AG10803 (cell line): ENCODE results near the gene ATP1B1.

Source experiments
- DNase-seq: peaks from one replicate; pipeline ENCODE4 v3.0.0; 2010; ENCODE audit warnings: low read depth
- H3K4me3 ChIP-seq: 2 replicates; pipeline ENCODE4 v1.5.1; 2011; ENCODE audit warnings: mild to moderate bottlenecking, low read length, control low read depth
- TF ChIP-seq, protein P1 (sequence below): conservative IDR thresholded peaks from 2 replicates; pipeline ENCODE4 v1.5.1; 2011; ENCODE audit warnings: mild to moderate bottlenecking, low read length, control low read depth, inconsistent platforms

The ATP1B1 gene

DNA sequence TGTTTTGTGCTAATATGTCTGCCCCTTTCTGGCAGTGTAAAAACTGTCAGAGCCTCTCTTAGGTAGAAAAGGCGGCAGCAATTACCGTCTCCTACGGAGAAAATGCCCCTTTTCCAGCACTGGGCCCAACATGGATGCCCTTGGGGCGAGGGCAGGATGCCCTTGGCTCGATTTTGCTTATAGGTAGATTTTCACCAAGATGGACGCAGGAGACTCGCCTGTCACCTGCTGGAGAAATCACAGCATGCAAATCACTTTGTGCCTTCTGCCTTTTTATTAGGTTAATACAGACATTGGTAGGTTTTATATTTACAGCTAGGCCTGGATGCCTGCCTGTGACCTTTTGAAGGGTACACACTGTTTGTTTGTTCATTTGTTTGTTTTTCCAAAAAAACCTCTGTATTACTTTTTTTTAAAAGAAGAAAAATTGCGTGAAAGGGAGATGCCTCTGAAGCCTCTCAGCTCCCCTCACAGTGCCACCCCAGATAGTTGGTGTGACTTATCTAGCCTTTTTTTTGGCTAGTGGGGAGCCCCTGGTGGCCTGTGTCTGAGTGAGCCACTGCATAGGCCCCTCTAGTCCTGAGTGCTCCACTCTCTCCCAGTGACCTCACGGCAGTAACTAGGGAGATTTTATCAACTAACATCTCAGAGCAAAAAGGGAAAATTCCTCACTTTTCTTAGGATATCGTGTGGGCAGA is 2.5 kb downstream of the ATP1B1 start:
- TF ChIP-seq, protein P1, sequence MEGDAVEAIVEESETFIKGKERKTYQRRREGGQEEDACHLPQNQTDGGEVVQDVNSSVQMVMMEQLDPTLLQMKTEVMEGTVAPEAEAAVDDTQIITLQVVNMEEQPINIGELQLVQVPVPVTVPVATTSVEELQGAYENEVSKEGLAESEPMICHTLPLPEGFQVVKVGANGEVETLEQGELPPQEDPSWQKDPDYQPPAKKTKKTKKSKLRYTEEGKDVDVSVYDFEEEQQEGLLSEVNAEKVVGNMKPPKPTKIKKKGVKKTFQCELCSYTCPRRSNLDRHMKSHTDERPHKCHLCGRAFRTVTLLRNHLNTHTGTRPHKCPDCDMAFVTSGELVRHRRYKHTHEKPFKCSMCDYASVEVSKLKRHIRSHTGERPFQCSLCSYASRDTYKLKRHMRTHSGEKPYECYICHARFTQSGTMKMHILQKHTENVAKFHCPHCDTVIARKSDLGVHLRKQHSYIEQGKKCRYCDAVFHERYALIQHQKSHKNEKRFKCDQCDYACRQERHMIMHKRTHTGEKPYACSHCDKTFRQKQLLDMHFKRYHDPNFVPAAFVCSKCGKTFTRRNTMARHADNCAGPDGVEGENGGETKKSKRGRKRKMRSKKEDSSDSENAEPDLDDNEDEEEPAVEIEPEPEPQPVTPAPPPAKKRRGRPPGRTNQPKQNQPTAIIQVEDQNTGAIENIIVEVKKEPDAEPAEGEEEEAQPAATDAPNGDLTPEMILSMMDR, result peak; percentile 19; the same call in 1 of the 2 replicates
- H3K4me3 ChIP-seq, result peak overlapping the region; percentile 2
- no peak for DNase-seq

DNA sequence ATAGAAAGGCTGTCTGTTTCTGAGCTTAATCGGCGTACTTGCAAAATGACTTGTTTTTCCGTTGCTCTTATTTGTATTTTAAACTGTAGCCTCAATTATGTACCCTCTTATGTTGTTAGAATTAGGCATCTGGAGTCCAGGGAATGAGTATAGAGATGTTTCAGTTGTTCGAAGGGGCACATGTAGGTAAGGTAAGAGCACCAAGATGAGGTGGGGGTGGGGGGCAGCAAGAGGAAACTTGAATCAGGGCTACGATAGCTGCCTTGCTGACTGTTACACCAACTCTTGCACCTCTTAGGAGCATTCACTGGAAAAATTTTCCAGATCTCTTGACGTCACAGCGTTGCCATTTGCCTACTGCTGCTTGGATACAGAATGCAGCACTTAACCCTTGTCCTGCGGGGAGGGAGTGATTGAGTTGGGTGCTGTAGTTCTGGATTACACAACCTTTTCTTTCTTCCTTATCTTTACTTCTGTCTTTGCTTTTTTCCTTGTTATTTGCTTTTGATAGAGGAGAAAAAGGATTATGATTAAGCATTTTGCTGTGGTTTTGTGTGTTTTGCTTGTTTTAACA is 3.2 kb downstream of the ATP1B1 start:
- TF ChIP-seq, protein P1, result no peak
- H3K4me3 ChIP-seq, result peak overlapping the region; percentile 1; the same call in 1 of the 2 replicates
- DNase-seq, result peak; percentile 39

DNA sequence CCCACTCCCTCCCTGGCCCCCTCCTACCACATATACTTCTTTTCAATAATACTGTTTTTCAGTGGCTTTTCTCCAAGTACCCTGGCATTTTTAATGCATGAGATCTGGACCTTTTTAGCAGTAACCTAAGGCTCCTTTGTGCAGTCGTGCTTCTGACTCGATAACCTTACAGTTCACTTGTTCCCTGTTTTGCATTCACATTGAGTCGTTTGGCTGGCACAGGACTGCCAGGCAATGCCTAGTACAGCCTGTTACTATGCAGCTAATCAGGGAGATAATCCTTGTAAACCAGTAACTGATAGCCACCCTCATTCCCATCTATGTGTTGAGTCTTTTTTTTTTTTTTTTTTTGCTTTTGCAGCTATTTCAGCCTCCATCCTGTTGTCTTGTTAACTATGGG is 3.7 kb downstream of the ATP1B1 start:
- H3K4me3 ChIP-seq, result no peak overlapping the region
- DNase-seq, result no peak
- TF ChIP-seq, protein P1, result no peak

DNA sequence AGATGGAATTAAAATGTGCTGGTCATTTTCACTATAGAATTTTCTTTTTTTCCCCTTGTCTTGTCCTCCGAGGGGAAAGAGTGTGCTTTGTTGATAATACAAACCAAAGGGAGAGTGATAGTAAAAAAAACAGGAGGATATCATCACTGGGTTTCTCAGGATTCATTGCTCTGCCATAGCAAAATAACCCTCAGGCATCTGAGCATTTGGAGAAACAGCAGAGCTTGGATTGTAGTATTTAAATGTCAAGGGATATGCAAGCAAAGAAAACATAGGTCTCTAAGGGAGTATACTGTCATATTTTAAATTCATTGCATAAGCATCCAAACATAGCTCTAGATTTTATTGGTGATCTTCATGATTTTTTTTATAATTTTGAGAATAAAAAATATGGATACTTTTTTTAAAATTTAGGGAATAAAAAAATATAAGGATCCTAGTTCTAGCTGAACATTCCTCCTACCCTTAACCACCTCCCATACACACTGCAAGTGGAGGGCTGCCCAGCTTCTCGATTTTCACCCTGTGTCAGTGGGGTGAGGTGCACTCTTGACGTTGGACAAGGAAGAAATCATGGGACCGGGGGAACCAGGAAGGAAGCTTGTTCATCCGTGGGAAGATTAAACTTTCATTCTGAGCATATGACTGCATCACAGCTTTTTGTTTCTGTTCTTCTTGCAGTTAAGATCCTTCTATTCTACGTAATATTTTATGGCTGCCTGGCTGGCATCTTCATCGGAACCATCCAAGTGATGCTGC is 4.4 kb downstream of the ATP1B1 start:
- no peak for DNase-seq
- H3K4me3 ChIP-seq, result no peak overlapping the region
- TF ChIP-seq, protein P1, result no peak

DNA sequence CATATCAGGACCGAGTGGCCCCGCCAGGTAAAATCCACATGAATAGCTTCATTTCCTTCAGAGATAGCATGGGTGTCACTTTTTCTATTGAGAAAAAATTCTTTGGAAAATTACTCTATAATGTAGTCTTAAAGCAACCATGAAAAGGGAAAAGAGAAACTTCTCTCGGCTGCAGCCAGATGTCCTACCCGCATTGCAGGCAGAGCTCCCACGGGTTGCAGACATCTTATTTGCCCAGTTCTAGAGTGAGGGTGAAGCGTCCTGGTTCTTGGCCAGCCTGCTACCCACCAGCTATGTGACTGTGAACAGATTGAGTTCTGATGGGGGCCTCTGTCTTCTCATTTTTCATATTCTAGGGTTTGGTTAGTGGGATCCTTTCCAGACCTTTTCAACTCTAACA is 5.0 kb downstream of the ATP1B1 start:
- no peak for DNase-seq
- H3K4me3 ChIP-seq, result no peak overlapping the region
- TF ChIP-seq, protein P1, result no peak

DNA sequence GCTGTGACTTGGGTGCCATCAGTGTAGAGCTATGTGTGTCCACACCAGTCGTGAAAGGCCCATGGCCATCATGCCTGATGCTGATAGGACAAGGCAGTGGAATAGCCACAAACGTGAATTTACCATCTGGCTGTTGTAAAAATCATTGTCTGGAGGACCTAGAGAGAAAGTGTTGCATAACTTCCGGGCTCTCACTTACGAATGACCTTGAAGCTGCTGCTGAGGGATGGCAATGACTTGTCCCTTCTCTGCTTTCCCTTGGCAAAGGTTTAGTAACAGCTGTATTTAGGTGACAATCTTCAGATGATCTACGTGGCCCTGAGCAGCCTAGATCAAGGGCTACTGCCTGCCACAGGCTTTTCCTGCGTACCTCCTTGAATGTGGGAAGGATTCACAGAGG is 5.8 kb downstream of the ATP1B1 start:
- H3K4me3 ChIP-seq, result no peak overlapping the region
- TF ChIP-seq, protein P1, result no peak
- no peak for DNase-seq
